ENCODE results near the gene KIF3B.
"Not testable (repeated sequence)": the region's sequence is repeated elsewhere in the genome, so short reads cannot be mapped to it uniquely, and the experiment has no call there.

KIF3B gene

DNA sequence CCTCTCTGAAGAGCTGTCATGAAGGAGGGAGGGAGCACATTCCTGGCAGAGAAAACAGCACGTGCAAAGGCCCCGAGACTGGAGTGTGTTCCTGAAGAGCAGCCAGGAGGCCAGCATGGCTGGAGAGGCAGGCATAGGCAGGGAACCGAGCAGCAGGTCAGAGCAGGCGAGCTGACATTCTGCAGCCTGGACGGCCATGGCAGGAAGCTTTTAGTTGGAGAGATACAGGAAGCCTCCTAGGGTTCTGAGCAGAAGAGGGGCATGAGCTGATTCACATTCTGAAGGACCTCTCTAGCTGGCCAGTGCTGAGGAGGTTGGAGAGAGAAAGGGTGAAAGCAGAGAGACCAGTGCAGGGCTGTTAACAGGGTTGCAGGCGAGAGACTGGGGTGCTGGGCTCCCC lies 40.0 kb upstream of the KIF3B start:
- TF ChIP-seq GATA1 (IDR thresholded peaks at IDR 0.05; ENCODE audit: low read depth, low read length) (no peak), POLR2A (IDR thresholded peaks at IDR 0.05; ENCODE audit: low read length) (no peak)
- DNase-seq = no peak

DNA sequence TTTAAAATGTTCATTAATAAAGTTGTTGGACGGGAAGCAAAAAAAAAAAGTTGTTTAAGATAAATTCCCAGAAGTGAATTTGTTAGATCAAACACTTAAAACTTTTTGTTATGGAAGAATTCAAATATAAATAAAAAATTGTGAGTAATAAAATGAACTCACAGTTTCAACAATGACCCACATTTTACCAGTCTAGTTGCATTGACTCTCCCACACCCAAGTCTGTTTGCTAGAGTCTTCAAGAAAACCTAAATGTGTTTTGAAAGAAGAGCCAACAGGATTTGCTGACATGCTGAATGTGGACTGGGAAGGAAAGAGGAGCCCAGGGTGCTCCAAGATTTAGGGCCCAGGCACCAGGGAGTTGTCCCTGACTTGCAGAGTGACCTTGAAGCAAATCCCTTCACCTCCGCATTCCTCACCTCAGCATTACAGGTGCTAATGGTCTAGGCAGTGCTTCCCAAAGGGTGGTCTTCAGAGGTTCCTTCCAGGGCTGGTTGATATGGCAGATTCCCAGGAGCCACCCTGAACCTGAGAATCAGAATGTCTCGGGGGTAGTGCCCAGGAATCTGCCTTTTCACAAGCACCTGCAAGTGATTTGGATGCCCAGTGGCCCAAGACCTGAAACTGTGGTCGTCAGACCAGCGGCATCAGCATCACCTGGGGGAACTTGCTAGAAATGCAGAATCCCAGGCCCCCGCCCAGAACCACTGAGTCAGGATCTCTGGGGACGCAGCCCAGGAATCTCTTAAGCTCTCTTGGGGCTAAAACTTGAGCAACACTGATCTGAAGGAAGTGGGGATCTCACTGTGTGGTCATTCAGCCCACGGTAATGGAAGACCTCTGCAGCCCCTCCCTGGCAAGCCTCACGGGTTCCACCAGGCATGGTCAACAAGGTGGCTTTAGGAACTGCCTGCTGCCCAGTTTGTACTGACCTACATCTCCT lies 38.7 kb upstream of the KIF3B start:
- no peak for TF ChIP-seq GATA1 (IDR thresholded peaks at IDR 0.05; ENCODE audit: low read depth, low read length)
- no peak for TF ChIP-seq POLR2A (IDR thresholded peaks at IDR 0.05; ENCODE audit: low read length)
- no peak for DNase-seq

DNA sequence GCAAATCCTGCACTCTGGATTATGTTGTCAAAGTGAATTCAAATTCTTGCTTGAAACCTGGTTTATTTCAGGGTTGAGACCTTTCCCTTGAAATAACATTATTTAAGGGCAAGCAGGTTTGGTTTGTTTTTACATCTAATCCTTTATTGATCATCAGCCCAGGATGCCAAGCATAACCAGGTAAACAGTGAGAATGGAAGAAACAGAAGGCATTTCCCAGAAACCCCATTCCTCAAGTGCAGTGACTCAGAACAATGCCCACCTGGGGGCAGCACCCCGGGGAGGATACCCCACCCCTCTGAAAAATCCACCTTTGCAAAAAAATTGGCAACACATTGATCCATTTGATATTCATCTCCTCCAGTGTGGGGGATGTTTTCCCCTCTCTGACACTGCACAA lies 37.2 kb upstream of the KIF3B start:
- no peak for TF ChIP-seq POLR2A (IDR thresholded peaks at IDR 0.05; ENCODE audit: low read length)
- no peak for TF ChIP-seq GATA1 (IDR thresholded peaks at IDR 0.05; ENCODE audit: low read depth, low read length)
- no peak for DNase-seq

DNA sequence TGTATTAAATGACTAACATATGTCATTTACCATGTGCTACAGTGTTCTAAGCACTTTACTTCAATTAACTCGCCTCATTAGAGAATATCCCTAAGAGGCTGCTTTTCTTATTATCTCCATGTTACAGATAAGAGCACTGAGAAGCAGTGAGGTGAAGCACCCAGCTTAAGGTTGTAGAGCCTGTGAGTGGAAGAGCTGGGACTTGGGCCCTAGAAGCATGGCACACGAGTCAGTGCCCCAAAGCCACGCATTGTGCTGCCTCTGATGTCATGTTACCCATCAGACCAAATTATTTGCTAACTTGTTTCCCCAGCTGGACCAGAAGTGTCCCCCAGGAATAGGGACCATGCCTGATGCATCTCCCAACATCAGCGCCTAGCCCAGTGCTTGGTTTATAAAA lies 35.6 kb upstream of the KIF3B start:
- DNase-seq = no peak

DNA sequence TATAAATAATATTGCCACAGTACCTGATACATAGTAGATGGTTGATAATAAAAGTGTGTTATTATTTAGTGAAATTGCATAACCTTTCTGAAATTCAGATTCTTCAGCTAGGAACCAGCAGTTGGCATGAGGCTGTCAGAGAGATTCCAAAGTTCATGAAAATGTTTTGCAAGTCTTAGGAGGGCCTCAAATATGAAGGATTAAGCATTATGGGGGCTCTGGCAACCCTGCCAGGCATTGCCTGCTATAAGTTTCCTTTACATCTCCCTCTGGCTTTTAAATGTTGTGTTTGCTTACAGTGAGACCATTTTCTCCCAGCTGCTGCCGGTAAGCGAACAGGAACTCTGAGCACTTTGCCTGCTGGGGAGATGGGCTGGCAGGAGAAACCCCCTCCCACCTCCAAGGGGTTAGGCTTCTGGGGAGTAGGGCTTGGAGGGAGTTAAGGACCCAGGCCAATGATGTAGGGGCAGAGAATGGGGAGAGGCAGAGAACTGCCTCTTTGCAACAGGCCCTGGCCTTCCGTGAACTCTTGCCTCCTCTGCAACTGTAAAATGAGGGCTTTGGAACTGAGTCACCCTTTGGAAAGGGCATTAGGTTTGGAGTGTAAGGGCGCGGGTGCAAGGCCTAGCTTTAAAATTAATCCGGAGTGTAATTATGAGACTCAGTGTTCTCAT lies 33.2 kb upstream of the KIF3B start:
- TF ChIP-seq GATA1 (IDR thresholded peaks at IDR 0.05; ENCODE audit: low read depth, low read length) (no peak), POLR2A (IDR thresholded peaks at IDR 0.05; ENCODE audit: low read length) (no peak)
- DNase-seq = no peak

More for the DNA sequence above, 35.6 kb upstream of the KIF3B start:
- TF ChIP-seq GATA1 (IDR thresholded peaks at IDR 0.05; ENCODE audit: low read depth, low read length) (no peak), POLR2A (IDR thresholded peaks at IDR 0.05; ENCODE audit: low read length) (no peak)

DNA sequence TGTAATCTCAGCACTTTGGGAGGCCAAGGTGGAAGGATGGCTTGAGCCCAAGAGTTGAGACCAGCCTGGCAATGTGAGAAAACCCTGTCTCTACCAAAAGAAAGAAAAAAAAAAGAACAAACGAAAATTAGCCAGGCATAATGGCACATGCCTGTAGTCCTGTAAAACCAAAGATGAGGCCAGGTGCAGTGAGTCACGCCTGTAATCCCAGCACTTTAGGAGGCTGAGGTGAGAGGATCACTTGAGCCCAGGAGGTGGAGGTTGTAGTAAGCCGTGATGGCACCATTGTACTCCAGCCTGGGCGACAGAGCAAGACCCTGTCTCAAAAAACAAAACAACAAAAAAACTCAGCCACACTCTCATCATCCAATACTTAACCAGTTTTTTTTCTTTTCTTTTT lies 32.5 kb upstream of the KIF3B start:
- DNase-seq = no peak
- TF ChIP-seq POLR2A (IDR thresholded peaks at IDR 0.05; ENCODE audit: low read length) (no peak), GATA1 (IDR thresholded peaks at IDR 0.05; ENCODE audit: low read depth, low read length) (no peak)

DNA sequence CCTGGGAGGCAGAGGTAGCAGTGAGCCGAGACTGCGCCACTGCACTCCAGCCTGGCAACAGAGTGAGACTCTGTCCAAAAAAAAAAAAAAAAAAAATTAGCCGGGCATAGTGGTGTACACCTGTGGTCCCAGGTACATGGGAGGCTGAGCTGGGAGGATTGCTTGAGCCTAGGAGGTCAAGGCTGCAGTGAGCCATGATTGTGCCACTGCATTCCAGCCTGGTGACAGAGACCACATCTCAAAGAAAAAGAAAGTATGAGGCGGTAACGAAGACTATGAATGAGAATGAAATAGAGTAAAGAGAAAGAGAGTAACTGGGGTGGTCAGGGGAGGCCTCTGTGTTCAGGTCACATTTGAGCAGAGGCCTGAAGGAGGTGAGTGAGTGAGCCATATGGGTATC lies 31.2 kb upstream of the KIF3B start:
- DNase-seq = not testable (repeated sequence)

DNA sequence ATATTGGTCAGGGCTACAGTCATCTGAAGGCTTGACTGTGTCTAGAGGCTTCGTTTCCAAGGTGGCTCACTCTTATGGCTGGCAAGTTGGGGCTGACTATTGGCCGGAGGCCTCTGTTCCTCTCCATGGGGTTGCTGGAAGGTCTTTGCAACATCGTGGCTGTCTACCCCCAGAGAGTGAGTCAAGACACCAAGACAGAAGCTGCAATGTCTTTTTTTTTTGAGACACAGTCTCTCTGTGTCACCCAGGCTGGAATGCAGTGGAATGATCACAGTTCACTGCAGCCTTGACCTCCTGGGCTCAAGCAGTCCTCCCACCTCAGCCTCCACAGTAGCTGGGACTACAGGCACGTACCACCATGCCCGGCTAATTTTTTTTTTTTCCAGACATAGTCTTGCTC lies 29.4 kb upstream of the KIF3B start:
- TF ChIP-seq POLR2A (IDR thresholded peaks at IDR 0.05; ENCODE audit: low read length) = no peak
- no peak for TF ChIP-seq GATA1 (IDR thresholded peaks at IDR 0.05; ENCODE audit: low read depth, low read length)
- no peak for DNase-seq

DNA sequence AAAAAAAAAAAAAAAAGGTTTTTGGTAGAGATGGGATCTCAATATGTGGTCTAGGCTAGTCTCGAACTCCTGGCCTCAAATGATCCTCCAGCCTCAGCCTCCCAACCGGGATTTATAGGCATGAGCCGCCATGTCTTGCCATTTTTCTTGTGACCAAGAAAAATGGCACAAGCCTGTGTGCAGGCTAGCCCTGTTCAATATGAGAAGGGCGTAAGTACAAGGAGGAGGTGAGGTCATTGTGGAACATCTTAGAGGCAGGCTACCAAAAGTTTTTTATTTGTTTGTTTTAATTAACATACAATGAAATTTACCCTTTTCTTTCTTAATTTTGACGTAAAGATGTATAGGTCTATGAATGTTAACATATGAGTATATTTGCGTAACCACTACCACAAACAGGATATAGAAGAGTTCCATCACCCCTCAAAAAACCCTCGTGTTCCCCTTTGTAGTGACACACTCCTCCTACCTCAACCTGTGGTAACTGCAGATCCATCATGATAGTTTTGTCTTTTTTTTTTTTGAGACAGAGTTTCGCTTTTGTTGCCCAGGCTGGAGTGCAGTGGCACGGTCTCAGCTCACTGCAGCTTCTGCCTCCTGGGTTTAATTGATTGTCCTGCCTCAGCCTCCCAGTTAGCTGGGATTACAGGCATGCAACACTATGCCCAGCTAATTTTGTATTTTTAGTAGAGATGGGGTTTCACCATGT lies 28.3 kb upstream of the KIF3B start:
- no peak for TF ChIP-seq POLR2A (IDR thresholded peaks at IDR 0.05; ENCODE audit: low read length)
- TF ChIP-seq GATA1 (IDR thresholded peaks at IDR 0.05; ENCODE audit: low read depth, low read length) = no peak
- no peak for DNase-seq

DNA sequence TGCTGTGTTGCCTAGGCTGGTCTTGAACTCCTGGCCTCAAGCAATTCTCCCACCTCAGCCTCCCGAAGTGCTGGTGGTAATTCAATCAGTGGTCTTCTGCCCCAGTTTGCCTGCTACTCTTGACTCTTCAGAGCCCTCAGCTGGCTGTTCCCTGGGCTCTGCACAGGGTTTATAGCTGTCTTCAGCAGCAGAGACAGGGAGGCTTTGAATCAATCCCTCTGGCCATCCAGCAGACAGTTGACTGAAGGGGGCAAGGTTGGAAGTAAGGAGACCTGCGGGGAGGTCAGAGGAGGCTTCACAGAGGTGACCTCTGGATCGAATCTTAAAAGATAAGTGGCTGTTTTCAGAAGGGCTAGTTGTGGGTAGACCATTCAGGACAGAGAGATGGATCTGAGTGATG lies 26.0 kb upstream of the KIF3B start:
- no peak for TF ChIP-seq POLR2A (IDR thresholded peaks at IDR 0.05; ENCODE audit: low read length)
- no peak for TF ChIP-seq GATA1 (IDR thresholded peaks at IDR 0.05; ENCODE audit: low read depth, low read length)
- DNase-seq = no peak

DNA sequence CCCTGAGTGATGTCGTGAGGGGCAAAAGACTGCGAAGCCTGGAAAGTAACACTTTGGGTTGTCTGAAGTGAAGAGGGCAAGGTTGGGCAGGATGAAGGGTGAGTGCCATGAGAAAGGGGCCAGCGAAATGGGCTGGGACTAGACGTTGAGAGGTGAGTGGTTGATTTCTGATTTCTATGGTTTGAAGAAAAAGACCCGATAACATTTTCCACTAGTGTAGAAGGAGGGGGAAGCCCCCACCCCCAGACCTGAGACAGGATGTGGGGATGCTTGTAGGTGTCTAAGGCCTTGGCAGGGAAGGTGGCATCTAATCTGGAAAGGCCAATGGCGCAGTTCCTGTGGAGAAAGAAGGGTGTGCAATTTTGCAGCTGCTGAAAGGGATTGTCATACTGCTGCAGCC lies 25.3 kb upstream of the KIF3B start:
- DNase-seq = no peak
- TF ChIP-seq POLR2A (IDR thresholded peaks at IDR 0.05; ENCODE audit: low read length) (no peak), GATA1 (IDR thresholded peaks at IDR 0.05; ENCODE audit: low read depth, low read length) (no peak)

DNA sequence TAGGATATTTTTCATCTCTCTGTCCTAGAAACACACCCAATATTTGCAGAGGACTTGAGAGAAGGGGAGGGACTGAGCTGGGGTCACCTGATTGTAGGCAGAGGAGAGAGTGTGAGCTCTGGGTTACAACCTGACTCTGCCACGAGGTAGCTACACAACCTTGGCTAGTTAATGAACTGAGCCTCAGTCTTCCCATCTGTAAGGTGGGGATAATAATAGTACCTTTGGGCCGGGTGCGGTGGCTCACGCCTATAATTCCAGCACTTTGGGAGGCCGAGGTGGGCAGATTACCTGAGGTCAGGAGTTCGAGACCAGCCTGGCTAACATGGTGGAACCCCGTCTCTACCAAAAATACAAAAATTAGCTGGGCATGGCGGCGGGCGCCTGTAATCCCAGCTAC lies 16.5 kb upstream of the KIF3B start:
- DNase-seq = not testable (repeated sequence)

DNA sequence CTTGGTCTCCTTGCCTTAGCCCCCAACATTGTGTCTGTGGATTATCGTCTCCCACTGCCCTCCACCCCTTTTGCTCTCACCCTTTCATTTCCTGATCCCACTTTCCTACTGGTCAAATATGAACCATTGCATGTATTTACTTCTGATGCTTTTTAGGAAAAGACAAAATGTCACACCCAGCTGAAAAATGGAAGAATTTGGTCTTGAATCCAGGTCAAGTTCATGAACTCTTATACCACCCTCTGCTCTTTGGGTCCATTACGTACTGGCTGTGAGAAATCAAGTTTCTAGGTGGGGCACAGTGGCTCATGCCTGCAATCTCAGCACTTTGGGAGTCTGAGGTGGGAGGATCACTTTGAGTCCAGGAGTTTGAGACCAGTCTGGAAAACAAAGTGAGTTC lies 15.8 kb upstream of the KIF3B start:
- DNase-seq = no peak
- TF ChIP-seq POLR2A (IDR thresholded peaks at IDR 0.05; ENCODE audit: low read length) (no peak), GATA1 (IDR thresholded peaks at IDR 0.05; ENCODE audit: low read depth, low read length) (no peak)

DNA sequence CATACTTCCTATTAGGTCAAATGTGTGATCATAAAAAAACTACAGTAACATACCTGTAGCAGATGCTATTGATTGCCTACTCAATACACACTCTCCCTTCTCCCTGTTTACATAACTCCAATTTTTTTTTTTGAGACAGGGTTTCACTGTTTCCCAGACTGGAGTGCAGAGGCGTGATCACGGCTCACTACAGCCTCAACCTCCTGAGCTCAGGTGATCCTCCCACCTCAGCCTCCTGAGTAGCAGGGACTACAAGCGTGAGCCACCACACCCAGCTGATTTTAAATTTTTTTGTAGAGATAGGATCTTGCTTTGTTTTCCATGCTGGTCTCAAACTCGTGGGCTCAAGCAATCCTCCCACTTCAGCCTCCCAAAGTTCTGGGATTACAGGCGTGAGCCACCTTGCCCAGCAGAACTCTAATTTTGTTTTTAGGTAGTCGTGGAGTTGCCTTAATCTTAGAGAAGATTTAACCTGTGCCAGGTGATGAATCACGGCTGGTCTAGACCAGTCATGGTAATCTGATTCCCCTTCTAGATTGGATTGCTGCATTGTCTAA lies 14.0 kb upstream of the KIF3B start:
- no peak for TF ChIP-seq GATA1 (IDR thresholded peaks at IDR 0.05; ENCODE audit: low read depth, low read length)
- DNase-seq = no peak
